NCI-H2227 (cell line): Measurements from ENCODE around the gene RAPGEF1.
"Not testable (repeated sequence)": the region's sequence is repeated elsewhere in the genome, so short reads cannot be mapped to it uniquely, and the experiment has no call there.

Experiments
- DNase-seq: peaks from one replicate; lab custom pipeline; 2025; ENCODE audit not compliant: unreplicated experiment; lab: John Stamatoyannopoulos, UW

The RAPGEF1 gene

DNA sequence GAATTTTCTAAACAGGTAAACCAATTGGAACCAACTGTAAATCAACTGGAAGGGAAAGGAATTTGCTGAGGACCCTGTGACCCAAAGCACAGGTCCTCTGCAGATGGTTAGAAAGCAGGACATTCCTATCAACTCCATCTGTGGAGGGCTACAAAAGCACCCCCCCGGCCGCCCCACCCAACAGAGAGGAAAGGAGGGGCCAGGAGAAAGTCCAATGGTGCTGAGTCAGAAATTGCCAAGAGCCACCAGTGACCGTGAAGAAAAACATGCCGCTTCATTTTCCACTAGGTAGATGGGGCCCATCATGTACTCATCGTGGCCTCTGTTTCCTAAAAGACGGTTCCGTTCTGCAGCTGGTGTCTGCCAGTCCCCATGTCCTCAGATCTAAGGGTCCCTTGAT lies 66.3 kb downstream of the RAPGEF1 start:
- DNase-seq = no peak

DNA sequence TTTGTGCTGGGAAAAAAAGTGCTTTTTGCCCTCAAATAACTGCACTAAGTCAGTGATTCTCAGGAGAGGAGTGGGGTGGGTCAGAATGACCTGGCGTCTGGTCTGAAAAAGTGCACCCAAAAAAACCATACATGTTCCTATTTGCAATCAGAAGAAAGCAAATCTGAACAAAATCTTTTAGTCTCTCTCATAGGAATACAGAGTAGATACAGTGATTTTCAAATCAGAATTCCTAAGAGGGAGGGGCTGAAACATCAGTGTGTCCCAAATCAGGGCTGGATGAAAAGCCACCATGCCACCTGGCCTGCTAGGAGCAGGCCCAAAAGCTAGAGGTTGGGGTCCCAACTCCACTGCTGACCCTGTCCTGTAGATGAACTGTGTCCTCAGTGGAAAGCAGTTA lies 66.8 kb downstream of the RAPGEF1 start:
- DNase-seq = no peak

DNA sequence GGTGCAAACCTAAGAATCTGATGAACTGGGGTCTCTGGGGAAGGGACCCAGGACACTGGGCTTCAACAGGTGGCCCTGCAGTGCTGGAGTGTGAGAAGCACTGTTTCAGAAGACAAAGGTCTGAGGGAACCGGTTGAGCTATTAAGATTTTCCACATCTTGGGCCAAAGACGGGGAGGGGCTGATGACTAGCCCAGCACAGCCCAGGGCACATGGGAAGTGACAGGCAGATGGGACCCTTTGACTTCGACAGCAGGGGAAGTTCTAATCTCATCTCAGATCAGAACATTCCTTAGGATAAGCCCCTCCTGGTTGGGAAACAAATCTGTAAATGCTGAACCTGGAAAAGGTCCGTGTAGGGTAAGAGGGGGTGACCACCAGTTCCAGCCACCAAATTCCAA lies 67.4 kb downstream of the RAPGEF1 start:
- DNase-seq = no peak

DNA sequence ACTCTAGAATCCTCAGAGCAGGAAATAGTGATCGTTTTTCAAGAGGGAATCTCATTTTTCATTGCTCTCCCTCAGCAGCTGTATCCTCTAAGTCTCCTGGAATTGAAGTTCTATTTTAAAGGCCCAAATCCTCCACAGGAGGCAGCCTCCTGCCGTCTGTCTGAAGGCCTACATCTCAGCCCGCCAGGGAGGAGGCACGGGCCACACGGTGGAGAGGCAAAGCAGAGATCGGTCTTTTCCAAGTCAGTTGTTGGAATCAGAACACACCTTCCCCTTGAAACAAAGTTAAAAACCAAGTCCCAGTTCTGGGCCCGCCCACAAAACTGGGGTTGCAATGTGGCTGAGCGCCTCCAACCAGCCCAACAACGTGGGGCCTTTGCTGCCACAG lies 68.7 kb downstream of the RAPGEF1 start:
- DNase-seq = no peak

DNA sequence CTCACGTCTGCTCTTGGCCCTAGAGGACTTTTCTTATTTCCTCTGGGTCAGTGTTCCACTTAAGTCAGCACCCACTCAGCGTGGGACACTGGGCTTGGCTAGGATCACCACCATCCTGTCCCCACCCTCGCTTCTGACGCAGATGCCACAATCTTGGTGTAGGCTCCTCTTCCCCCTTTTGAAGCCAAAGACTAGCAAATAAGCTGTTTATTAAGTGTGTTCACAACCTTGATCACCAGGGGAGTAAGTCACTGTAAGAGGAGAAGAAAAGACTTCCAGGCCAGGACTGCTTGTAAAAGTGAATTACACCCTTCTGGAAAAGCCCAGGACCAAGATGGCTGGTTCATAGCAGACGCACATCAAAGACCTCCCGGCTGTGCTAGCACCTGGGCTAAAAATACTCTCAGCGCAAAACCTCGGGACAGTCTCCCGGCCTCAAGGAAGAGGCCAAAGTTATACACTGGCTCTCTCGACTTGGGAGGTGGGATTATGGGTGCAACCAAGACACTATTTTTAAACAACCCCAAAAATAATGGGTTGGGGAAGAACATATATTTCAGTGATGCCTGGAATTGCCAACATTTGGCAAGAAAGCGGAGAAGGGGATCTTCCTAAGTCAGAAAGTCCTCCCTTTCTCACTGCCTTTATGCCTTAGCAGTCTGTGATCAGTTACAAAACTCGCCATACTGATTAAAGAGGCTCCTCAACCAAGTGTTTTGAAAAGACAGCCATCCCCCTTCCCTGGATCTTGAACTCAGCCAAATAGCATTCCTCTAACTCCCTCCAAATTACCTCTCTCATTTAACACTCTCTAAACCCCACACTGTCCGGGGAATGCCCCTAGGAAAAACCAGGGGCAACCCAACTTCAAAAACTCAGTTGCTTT lies 69.4 kb downstream of the RAPGEF1 start:
- no peak for DNase-seq

DNA sequence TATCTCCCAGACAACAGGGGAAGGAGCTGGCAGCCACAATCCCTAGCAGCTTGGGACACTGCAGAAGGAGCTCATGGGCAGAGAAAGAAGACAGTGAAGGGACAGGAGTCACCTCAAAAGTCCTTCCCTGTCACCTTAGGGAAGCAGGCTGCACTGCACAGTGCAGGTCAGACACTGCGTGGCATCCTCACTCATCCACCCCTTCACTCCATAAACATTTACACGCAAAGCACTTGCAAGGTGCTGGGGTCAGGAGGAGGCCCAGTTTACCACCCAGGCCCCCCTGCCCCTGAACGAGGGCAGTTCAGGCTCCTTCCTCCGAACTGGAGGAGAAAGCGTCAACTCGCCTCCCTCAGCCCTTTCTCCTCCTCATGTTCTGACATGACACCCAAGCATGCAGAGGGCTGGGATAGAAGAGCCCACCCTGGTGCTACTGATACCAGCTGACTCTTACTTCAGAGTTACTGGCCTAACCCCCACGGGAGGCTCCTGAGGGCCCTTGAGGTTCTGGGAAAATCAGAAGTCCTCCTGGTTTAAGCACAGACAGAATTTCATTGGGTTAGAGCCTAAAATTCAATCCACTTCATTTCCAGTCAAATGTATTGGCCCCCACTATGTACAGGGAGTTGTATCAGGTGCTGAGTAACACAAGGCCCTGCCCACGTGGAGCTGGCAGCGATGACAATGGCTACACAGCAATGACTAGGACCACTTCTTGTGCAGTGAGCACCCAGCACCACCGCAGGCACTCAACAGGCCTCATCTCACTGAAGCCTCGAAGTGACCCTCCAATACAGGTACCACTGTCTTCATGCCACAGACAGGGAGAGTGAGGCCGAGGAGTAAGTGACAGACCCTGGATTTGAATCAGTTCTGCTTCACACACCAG lies 70.4 kb downstream of the RAPGEF1 start:
- DNase-seq = no peak

DNA sequence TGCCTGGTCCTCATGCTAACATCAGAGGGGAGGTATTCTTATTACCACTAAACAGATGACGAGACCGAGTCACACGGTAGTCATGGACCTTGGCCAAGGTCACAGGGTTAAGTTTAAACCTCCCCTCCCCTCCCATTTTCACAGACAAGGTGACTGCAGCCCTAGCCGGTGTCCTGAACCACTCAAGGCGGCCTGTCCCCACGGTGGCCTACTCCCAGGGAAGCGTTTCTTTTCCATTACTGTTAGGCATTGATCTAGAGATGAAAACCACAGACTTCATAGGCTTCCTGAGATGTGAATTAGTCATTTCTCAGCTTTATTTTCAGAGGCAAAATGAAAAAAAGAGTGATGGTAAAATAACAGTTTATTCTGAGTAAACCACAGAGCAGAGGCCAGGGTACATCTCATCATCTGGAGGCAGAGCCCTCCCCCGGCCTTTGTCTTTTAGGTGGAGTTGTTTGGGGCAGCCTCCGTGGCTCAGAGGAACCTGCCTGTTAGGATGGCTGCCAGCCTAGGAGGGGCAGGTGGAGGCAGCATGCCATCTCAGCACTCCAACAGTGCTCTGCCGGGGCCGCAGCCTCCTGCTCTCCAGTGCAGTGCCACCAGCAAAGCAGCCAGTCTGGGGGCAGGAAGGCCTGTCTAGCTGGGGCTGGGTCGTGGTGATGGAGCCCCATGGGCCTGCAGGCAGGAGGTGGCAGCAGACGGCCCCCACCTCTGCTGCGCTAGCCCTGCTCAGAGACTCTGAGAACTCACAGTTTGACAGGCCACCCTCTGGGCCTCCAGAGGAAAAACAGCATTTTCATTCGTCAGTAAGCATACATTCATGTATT lies 71.2 kb downstream of the RAPGEF1 start:
- no peak for DNase-seq

DNA sequence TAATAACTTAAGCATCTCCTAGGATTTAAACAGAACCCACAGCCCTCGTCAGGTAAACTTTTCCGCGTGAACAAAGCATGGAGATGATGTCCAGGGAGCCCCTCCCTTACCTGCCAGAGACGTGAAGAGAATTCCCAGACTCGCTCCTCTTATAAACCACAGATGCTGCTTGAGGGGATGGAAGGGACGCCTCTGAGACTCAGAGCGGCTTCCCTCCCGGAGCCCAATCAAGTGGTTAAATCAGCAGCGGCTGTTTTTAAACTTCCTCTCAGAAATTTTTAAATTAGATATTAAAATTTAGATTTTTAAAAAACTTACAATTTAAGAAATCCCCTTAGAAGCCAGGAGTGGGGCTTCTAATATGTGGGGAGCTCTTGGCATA lies 71.8 kb downstream of the RAPGEF1 start:
- DNase-seq = no peak

DNA sequence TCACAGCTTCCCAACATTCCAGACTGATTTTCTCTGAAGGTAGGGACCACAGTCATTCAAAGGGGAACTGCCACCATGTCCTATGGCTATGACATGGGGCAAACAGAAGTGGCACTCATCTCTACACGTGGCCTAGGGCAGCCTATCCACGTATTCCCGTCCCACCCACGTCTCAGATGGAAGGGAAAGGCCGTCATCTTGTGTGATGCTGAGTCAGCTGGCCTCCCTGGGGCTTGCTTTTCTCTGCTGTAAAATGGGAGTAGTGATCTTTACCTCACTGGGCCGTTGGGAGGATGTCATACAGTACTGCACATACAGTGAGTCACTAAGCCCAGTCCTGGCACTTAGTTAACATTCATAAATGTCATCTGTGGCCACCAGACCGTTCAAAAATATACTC lies 72.3 kb downstream of the RAPGEF1 start:
- DNase-seq = no peak

DNA sequence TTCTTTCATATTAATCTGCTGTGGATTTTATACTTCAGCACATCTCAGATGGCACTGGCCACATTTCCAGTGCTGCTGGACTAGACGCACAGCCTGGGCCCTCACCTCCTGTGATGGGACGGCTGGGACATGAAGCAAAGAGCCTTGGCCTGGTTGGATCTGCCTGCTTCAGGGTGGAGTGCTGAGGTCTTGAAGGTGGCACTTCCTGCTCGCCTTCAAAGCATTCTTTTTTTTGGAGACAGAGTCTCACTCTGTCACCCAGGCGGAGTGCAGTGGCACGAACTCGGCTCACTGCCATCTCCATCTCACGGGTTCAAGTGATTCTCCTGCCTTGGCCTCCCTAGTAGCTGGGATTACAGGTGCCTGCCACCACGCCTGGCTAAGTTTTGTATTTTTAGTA lies 73.1 kb downstream of the RAPGEF1 start:
- no peak for DNase-seq

DNA sequence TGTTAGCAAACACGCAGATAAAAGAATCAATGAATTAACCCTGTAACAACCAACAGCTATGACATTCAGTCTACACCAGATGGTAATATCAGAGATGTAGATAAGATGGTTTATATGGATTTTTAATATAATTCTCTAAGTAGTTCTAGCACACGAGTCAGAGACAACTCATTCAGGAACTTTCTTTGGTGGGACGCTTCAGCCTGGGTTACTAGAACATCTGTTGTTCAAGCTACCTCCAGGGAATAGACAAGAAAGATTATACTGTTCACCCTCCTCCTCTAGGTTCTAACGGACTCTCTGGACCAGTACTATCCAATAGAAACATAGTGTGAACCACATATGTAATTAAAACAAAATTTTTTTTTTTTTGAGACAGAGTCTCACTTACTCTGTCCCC lies 73.8 kb downstream of the RAPGEF1 start:
- DNase-seq = no peak

DNA sequence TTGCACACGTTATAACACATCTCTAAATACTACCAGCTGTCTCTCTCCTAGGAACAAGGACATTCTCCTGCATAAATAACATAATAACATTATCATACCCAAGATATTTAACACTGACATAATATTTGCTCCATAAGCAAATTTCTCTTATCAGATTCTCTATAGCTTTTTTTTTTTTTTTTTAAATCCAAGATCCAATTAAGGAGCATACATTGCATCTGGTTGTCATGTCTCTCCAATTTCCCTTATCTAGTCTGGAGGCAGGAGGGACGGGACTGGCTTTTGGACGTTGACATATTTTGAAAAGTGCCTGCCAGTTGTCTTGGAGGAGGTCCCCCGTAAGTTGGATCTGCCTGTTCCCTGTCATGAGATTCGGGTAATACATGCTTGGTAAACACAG lies 76.6 kb downstream of the RAPGEF1 start:
- DNase-seq = no peak

DNA sequence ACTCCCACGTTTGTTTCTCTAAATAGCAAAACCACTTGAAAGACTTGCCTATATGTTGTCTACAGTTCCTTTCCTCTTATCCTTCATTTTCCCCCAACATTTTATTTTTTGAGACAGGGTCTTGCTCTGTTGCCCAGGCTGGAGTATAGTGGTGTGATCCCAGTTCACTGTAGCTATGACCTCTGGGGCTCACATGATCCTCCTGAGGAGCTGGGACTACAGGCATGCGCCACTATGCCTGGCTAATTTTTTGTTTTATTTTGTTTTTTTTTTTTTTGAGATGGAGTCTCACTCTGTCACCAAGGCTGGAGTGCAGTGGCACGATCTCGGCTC lies 77.6 kb downstream of the RAPGEF1 start:
- not testable (repeated sequence) for DNase-seq

DNA sequence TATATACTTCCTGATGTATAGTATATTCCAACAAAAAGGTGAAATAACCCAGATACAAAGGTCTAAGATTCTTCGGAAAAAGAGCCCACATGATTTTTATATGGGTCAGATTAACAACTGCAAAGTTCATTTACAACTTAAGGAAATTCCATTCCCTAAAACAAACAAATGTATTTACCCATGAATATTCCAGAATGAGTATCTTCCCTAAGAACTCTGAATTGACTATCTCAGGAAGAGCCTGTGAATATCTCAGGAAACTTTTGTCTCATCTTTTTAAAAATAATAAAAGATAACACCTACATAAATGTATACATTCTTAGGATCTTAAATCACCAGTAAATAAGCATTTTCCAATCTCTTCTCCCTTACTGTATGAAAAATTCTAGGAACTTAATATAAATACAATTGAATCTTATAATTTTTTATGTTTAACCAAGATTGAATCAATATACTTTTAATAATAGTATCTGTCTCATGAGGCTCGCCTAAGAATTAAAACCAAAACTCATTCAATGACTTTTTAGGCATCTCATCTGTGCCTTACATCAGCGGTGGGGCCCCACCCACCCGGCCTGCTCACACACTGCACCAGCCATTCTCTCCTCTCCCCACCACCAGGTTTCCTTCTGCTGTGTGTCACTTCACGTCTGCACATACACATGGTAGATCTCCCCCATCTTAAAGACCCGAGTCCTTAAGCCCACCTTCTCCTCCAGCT lies 78.1 kb downstream of the RAPGEF1 start:
- no peak for DNase-seq

DNA sequence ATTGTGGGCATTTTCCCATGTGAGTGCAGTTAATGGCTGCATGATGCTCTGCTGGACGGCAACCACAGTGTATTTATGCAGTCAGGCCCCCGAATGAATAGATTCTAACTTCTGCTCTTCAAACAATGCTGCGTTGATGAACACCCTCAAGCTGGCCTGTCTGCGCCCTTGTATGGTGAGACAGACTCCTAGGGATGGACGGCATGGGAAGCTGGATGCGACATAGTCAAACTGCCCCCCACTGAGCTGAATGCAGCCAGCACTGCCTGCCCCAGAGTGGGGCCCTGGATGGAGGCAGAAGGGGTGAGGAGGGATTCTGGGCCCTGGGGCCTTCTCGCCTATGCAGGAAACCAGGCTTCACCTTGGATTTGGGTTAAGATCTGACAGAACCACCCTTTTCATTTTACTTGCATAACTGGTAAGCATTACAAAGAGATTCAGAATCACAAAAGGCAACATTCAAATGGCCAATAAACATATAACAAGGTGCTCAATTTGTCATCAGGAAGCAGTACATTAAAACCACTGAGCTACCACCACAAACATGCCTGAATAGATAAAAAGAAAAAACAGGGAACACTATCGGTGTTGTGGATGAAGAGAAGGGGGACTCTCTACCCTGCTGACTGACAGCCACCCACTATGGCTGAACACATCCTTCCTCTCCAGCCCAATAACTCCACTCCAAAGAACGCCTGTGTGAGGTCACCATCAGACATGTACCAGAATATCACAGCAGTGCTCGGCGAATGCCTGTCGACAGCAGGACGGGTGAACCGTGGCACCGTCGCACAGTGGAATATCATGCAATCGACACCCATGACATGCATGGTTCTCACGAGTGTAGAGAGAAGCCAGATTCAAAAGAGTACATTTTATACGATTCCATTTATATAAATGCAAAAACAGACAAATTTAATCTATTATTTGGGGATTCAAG lies 79.1 kb downstream of the RAPGEF1 start:
- DNase-seq = no peak

DNA sequence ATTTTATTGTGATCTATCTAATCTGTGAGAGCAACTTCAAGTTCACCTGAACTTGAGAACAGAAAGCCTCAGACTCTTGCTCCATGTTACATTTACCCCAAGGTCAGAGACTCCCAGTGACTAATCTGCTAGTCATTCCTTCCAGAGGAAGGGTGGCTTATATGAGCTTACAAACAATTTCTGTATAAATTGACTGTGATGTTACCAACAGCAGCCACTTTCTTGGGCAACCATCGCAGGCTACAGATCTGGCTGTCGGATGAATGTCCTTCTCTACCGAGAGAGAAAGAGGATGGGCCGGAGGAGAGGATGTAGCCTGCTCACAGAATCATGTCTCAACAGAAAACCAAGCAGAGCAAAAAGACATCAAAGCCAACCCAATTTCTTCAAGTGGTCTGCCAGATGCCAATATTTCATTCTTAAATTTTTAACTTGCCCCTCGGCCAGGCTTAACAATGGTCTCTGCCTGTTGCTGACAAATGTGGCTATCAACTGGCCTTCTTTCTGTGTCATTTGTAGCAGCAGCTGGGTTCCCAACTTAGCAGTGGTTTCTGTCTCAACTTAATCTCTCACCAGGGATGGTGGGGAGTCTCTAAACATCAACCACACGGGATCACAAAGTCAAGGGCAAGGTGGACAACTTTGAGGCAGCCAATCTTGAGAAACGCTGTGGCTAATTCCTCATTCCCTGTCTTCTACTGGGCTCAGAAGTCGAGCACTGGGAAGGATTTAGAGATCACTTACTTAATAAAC lies 81.3 kb downstream of the RAPGEF1 start:
- no peak for DNase-seq

DNA sequence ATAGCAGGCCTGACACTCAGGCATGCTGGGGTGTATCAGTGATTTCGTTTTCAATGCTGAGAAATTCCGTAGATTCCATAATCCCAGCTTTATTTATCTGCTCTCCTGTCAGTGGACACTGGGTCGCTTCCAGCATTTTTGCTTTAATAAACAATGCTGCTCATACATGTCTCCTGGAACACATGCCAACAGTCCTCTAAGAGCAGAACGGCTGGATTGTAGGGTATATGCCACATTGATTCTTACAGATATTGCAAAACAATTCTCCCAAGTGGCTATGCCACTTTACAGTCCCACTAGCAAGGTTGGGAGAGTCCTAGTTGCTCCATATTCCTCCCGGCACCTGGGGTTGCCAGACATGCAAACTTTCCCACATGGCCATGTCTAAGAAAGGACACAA lies 81.9 kb downstream of the RAPGEF1 start:
- no peak for DNase-seq

DNA sequence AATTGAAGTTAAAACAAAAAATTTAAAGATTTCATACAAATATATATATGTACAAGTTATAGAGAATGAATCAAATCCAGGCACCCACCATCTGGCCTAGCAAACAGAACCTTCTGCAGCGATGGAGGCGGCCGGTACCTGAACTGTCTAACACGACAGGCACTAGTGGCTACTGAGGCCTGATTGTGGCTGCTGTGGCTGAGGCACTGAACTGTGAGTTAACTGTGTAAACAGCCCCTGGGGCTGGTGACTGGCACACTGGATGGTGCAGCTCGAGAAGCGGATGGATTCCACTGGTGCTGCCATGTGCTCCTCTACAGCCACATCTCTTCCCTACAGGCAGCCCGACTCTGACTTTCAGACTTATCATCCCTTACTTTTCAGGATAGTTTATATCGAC lies 82.4 kb downstream of the RAPGEF1 start:
- DNase-seq = no peak

DNA sequence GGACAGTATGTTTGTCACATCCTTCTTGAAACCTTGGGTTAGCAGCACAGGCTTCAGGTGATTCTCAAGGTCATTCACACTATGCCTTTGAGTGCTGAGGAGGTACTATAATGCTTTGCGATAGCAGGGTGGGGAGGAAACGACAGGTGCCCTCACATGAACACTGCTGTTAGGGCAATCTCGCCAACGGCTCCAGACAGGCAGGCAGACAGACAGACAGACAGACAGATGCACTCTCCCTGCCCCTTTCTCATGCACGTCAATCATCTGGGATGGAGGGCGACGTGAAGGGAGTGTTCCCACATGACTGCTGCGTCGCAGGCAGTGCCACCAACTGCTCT lies 82.9 kb downstream of the RAPGEF1 start:
- DNase-seq = no peak
